Activated CD4-positive, alpha-beta T cell treated with anti-CD3 and anti-CD28 coated beads, Interleukin-2, amount 50 U/mL, for 16 hours (primary cell): ENCODE results near the gene ALB.

Experiments used
- DNase-seq: peaks from one replicate; pipeline ENCODE4 v3.0.0-alpha.2; 2020

Gene ALB

GRCh38 chr4:73432169-73433000, 28.3 kb downstream of the ALB start:
- DNase-seq: no peak

- DNase-seq: no peak
These were observed 29.1 kb downstream of the ALB start for GRCh38 chr4:73433140-73433539.

DNA sequence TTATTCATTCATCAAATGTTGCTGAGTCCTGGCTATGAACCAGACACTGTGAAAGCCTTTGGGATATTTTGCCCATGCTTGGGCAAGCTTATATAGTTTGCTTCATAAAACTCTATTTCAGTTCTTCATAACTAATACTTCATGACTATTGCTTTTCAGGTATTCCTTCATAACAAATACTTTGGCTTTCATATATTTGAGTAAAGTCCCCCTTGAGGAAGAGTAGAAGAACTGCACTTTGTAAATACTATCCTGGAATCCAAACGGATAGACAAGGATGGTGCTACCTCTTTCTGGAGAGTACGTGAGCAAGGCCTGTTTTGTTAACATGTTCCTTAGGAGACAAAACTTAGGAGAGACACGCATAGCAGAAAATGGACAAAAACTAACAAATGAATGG, 30.2 kb downstream of the ALB start:
- DNase-seq: no peak

DNA sequence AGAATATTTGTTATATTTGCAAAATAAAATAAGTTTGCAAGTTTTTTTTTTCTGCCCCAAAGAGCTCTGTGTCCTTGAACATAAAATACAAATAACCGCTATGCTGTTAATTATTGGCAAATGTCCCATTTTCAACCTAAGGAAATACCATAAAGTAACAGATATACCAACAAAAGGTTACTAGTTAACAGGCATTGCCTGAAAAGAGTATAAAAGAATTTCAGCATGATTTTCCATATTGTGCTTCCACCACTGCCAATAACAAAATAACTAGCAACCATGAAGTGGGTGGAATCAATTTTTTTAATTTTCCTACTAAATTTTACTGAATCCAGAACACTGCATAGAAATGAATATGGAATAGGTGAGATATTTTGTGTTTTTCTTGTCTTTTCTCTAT, 31.9 kb downstream of the ALB start, which contains the start of gene AFP:
Gene AFP (plus strand): TSS at position 238 of the 400 bp plus-strand sequence. CDS start 42 bp downstream, at position 280.
- DNase-seq: no peak

- DNase-seq: no peak
These were observed 32.8 kb downstream of the ALB start for GRCh38 chr4:73436674-73437557.

- no peak for DNase-seq
These were observed 33.5 kb downstream of the ALB start for GRCh38 chr4:73437558-73437956.

DNA sequence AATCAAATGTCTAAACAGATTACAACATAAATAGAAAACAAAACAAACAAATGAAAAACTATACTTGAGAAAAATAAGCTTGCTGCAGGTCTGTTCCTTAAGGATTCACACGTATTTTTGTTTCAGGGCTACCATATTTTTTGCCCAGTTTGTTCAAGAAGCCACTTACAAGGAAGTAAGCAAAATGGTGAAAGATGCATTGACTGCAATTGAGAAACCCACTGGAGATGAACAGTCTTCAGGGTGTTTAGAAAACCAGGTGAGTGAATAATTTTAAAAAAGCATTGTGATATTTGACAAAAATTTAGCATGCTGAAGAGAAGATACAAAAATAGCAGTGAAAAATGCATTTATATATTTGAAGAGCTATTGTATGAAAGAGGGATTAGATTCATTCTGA, 34.0 kb downstream of the ALB start:
- DNase-seq: no peak

DNA sequence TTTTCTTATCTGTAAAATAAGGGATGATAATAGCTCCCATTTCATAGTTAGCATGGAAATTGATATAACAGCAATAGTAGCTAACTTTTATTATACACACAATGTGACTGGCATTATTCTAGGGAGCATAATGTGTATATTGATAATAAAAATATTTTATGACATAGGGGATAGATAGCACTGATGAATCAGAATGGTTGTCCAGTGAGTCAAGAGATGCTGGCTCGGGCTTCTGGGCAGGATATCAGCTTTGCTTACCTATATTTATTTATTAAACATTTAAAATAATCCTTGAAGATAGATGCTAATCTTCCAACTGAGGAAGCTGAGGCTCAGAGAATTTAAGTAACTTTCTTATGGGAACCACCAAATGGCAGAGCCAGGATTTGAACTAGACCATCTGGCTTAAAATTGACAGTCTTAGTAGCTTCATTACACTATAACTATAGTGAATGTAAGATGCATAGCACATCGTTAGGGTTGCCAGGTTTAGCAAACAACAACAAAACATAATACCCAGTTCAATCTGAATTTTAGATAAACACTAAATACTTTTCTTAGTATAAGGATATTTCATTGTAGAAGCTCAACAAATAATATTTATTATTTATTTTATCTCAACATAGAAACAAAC, 34.6 kb downstream of the ALB start:
- no peak for DNase-seq

- no peak for DNase-seq
These were observed 35.4 kb downstream of the ALB start for GRCh38 chr4:73439445-73439844.

- no peak for DNase-seq
These were observed 35.9 kb downstream of the ALB start for GRCh38 chr4:73439991-73440390.

DNA sequence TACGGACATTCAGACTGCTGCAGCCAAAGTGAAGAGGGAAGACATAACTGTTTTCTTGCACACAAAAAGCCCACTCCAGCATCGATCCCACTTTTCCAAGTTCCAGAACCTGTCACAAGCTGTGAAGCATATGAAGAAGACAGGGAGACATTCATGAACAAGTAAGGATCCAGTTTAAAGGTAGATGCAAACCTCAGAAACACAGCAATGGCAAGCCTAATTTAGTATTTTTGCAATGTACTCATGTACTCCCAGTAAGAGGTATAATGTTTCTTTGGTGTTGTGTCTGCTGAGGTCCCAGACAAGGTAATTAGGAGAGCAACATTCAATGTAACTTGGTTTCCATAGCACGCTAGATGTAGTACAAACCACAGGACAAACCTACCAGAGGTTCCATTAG, 36.6 kb downstream of the ALB start:
- no peak for DNase-seq

GRCh38 chr4:73442275-73442674, 38.2 kb downstream of the ALB start:
- DNase-seq: no peak

DNA sequence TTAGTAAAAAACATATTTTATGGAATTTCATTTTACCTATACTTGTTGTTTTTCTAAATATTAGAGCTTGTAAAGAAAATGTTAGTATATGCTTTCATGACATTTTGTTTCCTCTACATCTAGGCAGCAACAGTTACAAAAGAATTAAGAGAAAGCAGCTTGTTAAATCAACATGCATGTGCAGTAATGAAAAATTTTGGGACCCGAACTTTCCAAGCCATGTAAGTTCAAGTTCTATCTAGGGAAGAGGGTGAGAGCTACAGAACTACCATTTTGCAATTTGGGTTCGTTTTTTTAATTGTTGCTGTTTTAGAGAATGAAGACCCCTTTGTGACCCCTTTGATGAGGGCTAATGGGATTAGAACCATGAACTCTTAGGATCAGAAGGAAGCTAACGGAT, 39.1 kb downstream of the ALB start:
- no peak for DNase-seq

DNA sequence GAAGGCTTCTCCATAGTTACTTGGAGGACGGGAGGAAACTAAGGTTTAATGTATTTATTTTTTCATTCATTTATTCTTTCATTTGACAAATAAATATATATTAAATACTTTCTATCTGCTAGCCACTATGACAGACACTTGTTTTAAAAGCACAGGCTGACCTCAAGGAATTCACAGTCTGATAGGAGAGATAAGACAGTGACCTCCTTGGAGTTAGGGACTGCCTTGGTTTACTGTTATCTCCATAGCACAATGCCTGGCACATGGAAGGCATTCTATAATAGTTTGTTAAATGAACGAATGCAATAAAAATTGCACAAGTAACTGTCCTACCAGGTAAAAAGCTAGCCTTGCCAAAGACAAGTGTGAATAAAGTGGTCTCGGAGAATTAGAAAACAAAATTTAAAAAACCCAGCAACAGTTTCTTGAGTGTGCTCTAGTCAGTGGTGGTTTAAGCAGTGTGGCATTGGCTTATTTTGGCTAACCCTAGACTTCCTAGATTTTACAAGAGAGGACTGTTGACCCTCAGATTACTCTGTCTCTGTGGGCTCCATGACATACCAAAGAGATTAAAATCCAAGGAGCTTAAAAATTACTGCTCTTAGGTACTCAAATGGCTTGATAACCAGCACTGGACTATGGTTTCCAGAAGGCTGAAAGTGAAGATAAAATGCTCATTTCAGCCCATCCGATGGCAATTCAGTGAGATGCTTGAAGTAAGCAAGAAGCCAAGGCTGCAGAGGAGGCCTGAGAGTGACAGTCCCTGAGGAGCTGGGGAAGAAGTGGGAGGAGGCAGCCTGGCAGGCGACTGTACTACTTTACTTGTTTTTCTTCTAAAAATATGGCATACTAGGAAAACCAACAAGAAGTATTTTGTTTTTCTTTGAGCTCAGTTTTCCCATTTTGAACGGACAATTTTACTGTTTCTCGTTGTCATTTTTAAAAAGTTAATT, 41.6 kb downstream of the ALB start:
- DNase-seq: no peak

DNA sequence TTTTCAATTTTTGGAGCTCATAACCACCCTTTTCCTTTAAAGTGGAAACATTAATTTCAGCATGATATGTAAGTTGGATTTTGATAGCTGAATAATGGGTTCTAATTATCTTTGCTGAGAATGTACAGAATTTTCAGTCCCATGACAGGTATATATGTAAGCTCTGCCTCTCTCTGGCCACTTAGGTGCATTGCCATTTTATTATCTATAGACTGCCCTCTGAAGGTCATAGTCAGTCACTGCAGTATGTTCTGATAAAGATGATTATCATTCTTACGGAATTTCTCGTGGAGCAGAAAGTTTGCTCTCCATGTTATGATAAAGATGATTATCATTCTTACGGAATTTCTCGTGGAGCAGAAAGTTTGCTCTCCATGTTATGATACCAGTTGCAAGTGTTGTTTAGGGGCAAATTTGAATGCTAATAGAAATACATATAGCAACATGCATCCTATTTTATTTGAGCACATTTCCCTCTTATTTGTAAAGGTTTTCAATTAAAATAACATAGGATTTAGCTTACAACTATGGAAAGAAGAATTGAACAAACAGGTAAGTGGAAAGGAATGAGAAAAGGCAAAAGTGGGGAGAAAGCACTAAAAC, 42.4 kb downstream of the ALB start:
- DNase-seq: peak; percentile 55

DNA sequence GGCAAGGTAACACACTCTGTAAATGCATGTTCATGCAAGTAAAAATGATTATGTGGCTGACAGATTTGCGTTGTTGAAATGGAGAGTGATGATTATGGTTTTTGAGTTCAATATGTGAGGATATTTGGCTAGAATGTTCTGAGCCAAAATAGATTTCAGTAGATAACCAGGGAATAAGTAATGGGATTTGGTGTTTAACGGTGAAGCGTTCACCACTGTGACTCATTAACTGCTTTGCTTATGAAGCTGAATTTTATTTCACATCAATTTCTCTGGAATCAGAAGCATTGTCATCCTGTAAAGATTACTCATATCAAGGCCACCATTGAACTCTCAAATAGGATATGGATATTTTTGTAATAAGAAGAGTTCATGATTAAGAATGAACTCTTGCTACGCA, 43.6 kb downstream of the ALB start:
- DNase-seq: no peak

GRCh38 chr4:73448448-73449203, 44.5 kb downstream of the ALB start:
- DNase-seq: no peak

DNA sequence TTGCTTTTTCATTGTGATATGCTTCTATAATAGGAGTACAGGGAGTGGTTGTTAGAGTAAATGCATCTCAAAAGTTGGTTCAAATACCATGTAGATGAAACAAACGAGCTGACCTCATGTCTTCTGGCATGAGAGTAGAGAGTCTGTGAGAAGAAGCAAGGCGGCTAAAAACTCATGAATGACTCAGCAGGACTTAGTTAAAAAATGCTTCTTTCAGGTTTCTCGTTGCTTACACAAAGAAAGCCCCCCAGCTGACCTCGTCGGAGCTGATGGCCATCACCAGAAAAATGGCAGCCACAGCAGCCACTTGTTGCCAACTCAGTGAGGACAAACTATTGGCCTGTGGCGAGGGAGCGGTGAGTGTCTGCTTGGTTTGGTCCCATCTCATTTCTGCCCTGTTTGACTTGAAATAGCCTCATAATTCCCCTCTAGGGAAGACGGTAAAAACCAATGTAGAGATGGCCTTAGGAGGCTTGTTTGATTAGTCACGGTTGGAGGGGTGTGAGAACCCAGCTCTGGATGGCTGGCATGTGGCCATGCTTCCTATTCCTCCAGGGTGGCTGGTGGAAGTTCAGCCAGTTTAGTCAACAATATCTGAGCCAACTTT, 46.4 kb downstream of the ALB start:
- DNase-seq: no peak

GRCh38 chr4:73451404-73451803, 47.3 kb downstream of the ALB start:
- DNase-seq: no peak

DNA sequence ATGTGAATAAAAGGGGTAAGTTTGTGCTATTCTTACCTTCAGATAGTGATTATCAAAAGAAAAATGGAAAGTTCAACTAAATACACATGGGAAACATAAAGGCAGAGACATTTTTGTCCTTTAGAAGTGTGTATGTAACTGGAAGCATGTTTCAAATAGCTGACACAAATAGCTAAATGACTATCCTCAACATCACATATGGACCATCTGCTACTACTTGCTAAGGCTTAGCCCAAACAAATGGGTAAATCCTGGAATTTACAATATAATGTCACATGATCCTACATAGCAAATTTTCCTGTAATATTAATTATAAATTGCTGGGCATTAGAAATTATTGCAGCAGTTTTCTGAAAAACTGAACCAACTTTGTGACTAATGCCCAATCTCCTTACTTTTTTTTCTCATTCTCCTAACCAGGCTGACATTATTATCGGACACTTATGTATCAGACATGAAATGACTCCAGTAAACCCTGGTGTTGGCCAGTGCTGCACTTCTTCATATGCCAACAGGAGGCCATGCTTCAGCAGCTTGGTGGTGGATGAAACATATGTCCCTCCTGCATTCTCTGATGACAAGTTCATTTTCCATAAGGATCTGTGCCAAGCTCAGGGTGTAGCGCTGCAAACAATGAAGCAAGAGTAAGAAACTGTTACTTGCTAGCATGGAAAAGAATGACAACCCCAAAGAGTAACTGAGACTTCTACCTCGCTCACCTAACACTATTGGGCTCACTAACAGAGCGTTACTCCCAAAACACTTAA, 48.1 kb downstream of the ALB start:
- DNase-seq: no peak
